GM12892 (cell line): Measurements from ENCODE around the gene HES3.

Experiments used
- POLR2A ChIP-seq: IDR thresholded peaks from 2 replicates; pipeline ENCODE4 v1.6.1; 2011; ENCODE audit warnings: low read depth, low read length, control low read depth
- POLR2AphosphoS5 ChIP-seq: IDR thresholded peaks from 2 replicates; pipeline ENCODE4 v1.6.1; 2011; ENCODE audit warnings: low read depth, low read length, control low read depth
- TAF1 ChIP-seq: IDR thresholded peaks from 2 replicates; pipeline ENCODE4 v1.6.1; 2011; ENCODE audit warnings: low read depth, mild to moderate bottlenecking, control low read depth, low read length, borderline replicate concordance

- no peak for TF ChIP-seq POLR2A
- no peak for TF ChIP-seq POLR2AphosphoS5
- TF ChIP-seq TAF1: no peak
Observed at GRCh38 chr1:6224718-6225117, 19.3 kb upstream of the HES3 start.
